Renal cortex interstitium (tissue), 11 donors: ENCODE data around the gene LCE6A. TPM values are rescaled to one million over a fixed set of nuclear protein-coding genes. Genes with fewer than 3 reads are reported as not detected.

Source experiments
- DNase-seq, 11 donors: peaks; one replicate each; pipeline ENCODE4 v3.0.0-alpha.2; 2013; ENCODE audit warnings: low read depth in 9 of 11, low spot score in 4 of 11; ENCODE audit errors: extremely low read depth in 1 of 11
- polyA plus RNA-seq, 3 donors: library from polyadenylated mRNA; unstranded; fragments of 120-200 nt; gene quantifications; one replicate each; pipeline ENCODE4 v1.2.1, GENCODE V29; 2013; ENCODE audit not compliant: insufficient read length in 3 of 3

The LCE6A gene
- polyA plus RNA-seq, 3 donors: not detected

GRCh38 chr1:152870831-152871730 is 28.4 kb downstream of the LCE6A start:
- peak in 3 of 11 donors; percentile 1 to 9 (median 8) for DNase-seq

GRCh38 chr1:152871731-152872126 is 29.1 kb downstream of the LCE6A start:
- no peak for DNase-seq

- DNase-seq: no peak
Observed at GRCh38 chr1:152873495-152873894, 30.8 kb downstream of the LCE6A start.

- DNase-seq: no peak
Observed at GRCh38 chr1:152876827-152877226, 34.2 kb downstream of the LCE6A start.

DNA sequence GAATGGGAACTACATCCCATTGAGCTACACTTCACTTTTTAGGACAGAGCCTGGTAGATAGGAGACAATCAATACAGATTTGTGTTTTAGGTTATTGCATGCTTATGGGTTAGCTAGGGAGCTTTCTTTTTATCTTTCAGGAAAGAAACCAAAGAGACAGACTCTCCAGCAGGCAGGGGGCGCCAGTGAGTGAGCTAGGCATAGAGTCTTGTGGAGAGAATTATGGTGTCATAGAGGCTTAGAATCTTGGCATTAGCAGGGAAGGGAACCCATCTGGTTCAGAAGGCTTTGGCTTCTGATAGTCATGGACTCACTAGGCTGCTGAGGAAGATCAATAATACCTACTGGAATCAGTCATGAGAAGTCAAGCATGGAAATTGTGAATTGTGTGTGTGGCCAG is 35.4 kb downstream of the LCE6A start, which contains the start of gene SMCP:
Gene SMCP (plus strand): TSS at position 281 of the 400 bp plus-strand sequence. CDS start 6,101 bp downstream, outside the sequence.
- no peak for DNase-seq

DNA sequence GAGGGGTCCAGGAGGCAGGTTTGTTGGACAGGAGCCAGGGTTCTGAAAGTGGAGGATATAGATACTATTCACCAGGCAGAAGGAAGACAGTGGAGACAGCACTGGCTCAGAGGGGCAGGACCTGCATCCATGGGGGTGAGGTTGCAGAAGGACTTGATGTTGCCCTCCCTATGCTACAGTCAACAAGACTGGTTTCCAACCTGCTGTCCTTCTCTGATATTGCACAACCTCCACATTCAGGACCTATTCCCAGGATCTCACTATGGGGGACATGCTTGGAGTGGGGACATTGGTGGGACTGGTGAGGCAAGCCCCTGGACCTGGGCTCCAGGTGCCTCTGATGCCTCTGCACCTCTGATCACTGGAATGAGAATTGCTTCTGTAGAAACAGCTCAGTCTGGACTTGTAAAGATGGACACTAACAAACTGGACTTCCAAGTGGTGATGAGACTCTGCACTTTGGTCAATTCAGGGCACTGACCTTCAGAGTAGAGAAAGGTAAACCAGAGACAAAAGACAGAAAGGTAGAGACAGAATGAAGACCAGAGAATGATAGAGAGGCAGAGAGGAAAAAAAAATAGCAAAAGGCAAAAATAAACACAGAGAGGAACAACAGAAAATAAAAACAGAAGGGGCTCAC is 37.0 kb downstream of the LCE6A start:
- DNase-seq: no peak

DNA sequence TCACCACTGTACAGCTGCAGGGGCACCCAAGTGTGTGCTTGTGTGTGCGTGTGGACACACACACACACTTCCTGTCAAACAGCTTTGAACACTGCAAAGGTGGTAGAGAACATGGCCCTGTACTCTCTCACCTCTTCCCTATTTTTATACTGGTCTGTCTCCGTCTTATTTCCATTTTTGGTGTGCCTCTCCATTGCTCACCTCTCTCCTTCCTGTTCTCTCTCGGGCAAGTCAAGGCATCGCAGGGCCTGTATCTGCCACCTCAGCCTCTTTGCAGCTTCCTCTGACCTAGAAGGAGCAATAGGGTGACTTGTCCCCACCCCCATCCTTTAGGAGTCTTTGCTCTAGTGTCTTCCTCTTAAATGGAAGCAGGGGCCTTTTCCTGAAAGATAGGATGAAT is 37.7 kb downstream of the LCE6A start:
- DNase-seq: no peak

- no peak for DNase-seq
Observed at GRCh38 chr1:152880907-152881306, 38.3 kb downstream of the LCE6A start.

DNA sequence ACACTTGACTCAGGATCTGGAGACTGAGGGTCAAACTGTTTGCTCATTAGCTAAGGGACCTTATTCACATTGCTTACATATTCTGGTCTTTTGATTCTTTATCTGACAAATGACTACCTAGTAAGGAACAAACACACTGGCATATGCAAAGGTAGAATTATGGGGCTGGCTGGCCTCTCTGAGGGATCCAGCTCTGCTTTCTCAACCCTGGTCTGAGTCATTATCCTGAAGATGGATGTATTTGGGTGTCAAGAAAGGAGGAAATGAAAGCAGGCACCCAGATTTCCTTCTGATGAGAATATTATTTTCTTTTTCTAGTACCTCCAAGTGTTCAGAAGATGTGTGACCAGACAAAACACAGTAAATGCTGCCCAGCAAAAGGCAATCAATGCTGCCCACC is 41.4 kb downstream of the LCE6A start:
- no peak for DNase-seq

DNA sequence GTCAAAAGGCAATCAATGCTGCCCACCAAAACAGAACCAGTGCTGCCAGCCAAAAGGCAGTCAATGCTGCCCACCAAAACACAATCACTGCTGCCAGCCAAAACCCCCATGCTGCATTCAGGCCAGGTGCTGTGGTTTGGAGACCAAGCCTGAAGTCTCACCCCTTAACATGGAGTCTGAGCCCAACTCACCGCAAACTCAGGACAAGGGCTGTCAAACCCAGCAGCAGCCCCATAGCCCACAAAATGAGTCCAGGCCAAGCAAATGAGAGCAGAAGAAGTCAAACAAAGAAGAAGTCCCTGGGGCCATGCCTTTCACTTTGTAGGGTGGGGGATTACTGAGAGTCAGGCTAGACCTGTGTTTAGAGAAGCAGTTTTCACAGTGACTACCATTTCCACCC is 41.9 kb downstream of the LCE6A start:
- DNase-seq: no peak

GRCh38 chr1:152884966-152885624 is 42.4 kb downstream of the LCE6A start:
- DNase-seq: no peak

- DNase-seq: no peak
Observed at GRCh38 chr1:152886085-152886484, 43.4 kb downstream of the LCE6A start.

GRCh38 chr1:152886758-152887409 is 44.2 kb downstream of the LCE6A start:
- DNase-seq: no peak

DNA sequence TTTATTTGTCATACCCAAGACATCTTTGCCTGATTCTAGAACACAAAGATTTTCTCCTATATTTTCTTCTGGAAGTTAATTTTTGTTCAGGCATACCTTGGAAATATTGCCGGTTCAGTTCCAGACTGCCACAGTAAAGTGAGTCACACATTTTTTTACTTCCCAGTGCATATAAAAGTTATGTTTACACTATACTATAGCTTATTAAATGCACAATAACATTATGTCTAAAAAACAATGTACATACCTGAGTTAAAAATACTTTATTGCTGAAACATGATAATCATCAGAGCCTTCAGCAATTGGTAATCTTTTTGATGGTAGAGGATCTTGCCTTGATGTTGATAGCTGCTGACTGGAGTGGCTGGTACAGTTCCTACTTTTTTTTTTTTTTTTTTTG is 45.5 kb downstream of the LCE6A start:
- DNase-seq: no peak

Other genes with a start within 250 kb of the LCE6A start
- not detected for gene LCE3C, start 242.6 kb upstream of the LCE6A start, polyA plus RNA-seq
- not detected for gene LCE3B, start 229.0 kb upstream of the LCE6A start, polyA plus RNA-seq
- gene LCE3A, start 219.8 kb upstream of the LCE6A start, polyA plus RNA-seq: not detected
- gene LCE2D, start 179.5 kb upstream of the LCE6A start, polyA plus RNA-seq: not detected
- gene LCE2C, start 167.6 kb upstream of the LCE6A start, polyA plus RNA-seq: not detected
- gene LCE2B, start 156.7 kb upstream of the LCE6A start, polyA plus RNA-seq: not detected
- not detected for gene LCE2A, start 144.5 kb upstream of the LCE6A start, polyA plus RNA-seq
- gene LCE4A, start 134.7 kb upstream of the LCE6A start, polyA plus RNA-seq: not detected
- not detected for gene KPRP, start 84.8 kb upstream of the LCE6A start, polyA plus RNA-seq
- not detected for gene LCE1F, start 67.7 kb upstream of the LCE6A start, polyA plus RNA-seq
- gene LCE1E, start 56.6 kb upstream of the LCE6A start, polyA plus RNA-seq: not detected
- not detected for gene LCE1D, start 46.1 kb upstream of the LCE6A start, polyA plus RNA-seq
- gene LCE1C, start 36.2 kb upstream of the LCE6A start, polyA plus RNA-seq: not detected
- gene LCE1B, start 30.9 kb upstream of the LCE6A start, polyA plus RNA-seq: not detected
- not detected for gene LCE1A, start 15.4 kb upstream of the LCE6A start, polyA plus RNA-seq
- gene LCE7A, start 17.1 kb downstream of the LCE6A start, polyA plus RNA-seq: not detected
- not detected for gene SMCP, start 35.5 kb downstream of the LCE6A start, polyA plus RNA-seq
- under 1 TPM in 2 of 3 donors, not detected in 1; 0.09 to 0.16 TPM for gene IVL, start 65.7 kb downstream of the LCE6A start, polyA plus RNA-seq
- gene SPRR5, start 104.3 kb downstream of the LCE6A start, polyA plus RNA-seq: not detected
- gene SPRR4, start 127.8 kb downstream of the LCE6A start, polyA plus RNA-seq: not detected
- gene SPRR1A, start 141.2 kb downstream of the LCE6A start, polyA plus RNA-seq: not detected
- gene SPRR3, start 158.9 kb downstream of the LCE6A start, polyA plus RNA-seq: not detected
- gene SPRR1B, start 188.3 kb downstream of the LCE6A start, polyA plus RNA-seq: not detected
- not detected for gene SPRR2D, start 198.3 kb downstream of the LCE6A start, polyA plus RNA-seq
- gene SPRR2A, start 214.7 kb downstream of the LCE6A start, polyA plus RNA-seq: not detected
- not detected for gene SPRR2B, start 228.8 kb downstream of the LCE6A start, polyA plus RNA-seq